ENCODE data around the gene DMGDH.

Gene DMGDH

GRCh38 chr5:78979909-78980308 lies 89.6 kb downstream of the DMGDH start:
- no peak overlapping the region for H3K4me3 ChIP-seq (ENCODE audit: low read depth, low read length)

- no peak overlapping the region for H3K4me3 ChIP-seq (ENCODE audit: low read depth, low read length)
Observed at GRCh38 chr5:78979117-78979742, 90.2 kb downstream of the DMGDH start.

- no peak overlapping the region for H3K4me3 ChIP-seq (ENCODE audit: low read depth, low read length)
Observed at GRCh38 chr5:78975035-78975434, 94.4 kb downstream of the DMGDH start.

DNA sequence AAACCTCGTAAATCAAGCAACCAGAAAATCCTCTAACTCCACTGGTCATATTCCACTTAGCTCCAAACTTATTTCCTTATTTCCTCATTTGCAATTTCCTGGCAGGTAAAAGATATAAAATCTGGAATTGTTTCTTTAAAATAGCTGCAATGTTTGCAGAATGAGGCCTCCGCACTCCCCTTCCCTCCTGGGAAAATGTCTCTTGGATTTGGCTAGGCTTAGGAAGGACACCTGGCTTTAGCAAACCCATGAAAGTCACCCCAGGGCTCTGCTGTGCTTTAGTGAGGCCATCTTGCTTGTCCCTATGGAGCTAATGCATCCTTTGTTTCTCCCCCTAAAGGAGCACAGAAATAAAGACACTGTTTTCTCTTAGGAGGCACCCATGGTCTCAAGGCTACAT lies 94.9 kb downstream of the DMGDH start:
- H3K4me3 ChIP-seq (ENCODE audit: low read depth, low read length), result no peak overlapping the region

DNA sequence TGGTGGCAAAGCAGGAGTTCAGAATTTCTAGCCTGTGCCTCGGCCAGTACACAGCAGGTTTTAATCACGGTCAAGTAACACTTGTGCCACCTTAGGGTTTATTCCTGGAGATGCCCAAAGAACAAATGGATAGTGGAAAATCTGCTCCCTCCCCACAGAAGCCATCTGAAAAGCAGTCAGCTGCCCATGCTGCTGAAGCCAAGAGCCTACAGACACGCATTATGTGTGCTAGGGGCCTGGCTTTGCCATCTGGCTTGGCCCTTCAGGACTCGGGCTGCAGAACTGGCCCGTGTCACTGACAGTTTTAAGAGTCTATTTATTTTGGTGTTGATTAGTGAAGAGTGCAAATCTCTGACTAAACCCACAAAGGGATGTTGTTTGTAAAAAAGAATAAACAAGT lies 95.5 kb downstream of the DMGDH start:
- H3K4me3 ChIP-seq (ENCODE audit: low read depth, low read length), result no peak overlapping the region

- H3K4me3 ChIP-seq (ENCODE audit: low read depth, low read length), result no peak overlapping the region
Observed at GRCh38 chr5:78972654-78973428, 96.6 kb downstream of the DMGDH start.

DNA sequence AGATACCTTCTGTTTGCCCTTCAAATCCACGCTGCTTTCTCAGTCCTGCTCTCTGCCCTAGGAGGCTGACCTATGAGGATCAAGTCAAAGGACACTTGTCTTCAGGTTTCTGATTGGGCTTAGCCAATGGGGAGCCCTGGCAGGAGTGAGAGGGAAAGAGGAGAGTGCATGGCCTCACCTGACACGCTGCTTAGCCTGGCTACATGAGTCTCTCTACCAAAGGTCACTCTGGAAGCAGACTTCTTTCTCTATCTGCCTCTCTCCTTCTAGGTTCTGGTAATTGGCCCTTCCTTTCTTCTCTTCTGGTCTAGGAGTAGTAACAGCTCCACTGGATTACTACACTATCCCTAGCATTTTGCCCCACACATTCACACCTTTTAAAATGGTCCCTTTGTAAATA lies 97.5 kb downstream of the DMGDH start:
- H3K4me3 ChIP-seq (ENCODE audit: low read depth, low read length), result no peak overlapping the region

DNA sequence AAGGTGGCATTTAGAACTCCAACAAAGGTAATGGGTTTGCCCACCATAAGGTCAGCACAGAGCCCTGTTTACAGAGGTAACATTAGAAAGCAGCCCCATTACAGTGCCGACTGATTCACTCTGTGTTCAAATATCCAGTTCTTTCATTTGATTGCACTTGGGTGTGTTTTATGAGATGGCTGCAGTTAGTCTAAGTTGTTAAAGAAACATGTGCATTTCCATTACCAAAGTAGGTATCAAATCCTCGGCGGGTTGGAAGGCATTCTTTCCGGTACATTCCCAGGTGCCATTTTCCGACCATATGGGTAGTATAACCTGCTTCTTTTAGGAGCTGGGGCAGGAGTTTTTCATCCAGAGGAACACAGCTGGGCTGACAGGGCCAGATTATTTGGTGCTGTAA lies 100.7 kb downstream of the DMGDH start:
- H3K4me3 ChIP-seq (ENCODE audit: low read depth, low read length), result no peak overlapping the region

DNA sequence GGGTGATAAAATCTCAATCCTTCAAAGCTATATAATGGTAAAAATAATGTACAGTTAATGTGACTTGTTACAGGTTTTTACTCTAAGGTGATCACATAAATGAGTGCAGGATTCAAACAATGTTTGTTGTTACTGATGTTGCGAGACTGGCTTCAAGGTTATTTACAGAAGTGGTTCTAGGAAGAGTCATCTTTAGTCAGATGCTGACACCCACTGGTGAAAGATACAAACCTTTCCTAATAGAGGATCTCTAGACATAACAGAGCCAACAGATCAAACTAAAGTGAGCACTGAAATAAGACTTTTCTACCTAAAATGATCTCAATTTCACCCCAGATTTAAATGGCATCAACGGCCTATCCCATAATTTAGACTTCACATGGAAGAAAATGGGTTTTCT lies 104.6 kb downstream of the DMGDH start:
- no peak overlapping the region for H3K4me3 ChIP-seq (ENCODE audit: low read depth, low read length)

DNA sequence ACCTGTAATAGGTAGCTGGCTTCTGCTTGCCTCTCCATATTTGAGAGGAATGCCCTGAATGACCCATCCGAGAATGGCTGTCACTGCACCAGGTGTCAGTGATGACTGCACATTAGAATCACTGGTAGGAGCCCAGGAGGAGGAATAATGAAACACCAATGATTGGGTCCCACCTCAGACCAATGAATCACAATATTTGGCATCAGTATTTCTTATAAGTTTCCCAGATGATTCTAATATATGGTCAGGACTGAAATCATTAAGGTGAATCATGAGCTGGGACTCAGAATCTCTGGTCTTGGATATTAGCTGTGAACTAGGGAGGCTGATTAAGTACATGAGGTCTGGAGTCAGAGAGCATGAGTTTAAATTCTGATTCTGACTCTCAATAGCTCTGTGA lies 107.7 kb downstream of the DMGDH start:
- no peak overlapping the region for H3K4me3 ChIP-seq (ENCODE audit: low read depth, low read length)

DNA sequence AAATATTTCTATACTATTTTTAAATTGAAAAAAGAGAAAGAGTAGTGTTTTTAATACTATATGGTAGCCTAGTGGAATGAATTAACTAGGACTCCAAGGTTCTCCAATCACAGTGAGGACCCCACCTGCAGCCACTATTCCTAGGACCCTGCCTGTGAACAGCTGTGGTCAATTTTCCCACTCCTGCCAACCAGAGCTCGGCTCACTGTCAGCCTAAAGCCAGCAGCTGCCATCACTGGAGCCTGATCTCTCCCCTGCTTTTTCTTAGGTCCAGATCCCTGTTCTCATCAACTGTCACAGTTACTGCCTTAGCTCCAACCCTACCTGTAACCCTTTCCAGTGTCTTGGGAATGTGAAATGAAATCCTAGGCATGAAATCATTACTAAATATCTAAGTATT lies 109.7 kb downstream of the DMGDH start:
- H3K4me3 ChIP-seq (ENCODE audit: low read depth, low read length), result no peak overlapping the region

DNA sequence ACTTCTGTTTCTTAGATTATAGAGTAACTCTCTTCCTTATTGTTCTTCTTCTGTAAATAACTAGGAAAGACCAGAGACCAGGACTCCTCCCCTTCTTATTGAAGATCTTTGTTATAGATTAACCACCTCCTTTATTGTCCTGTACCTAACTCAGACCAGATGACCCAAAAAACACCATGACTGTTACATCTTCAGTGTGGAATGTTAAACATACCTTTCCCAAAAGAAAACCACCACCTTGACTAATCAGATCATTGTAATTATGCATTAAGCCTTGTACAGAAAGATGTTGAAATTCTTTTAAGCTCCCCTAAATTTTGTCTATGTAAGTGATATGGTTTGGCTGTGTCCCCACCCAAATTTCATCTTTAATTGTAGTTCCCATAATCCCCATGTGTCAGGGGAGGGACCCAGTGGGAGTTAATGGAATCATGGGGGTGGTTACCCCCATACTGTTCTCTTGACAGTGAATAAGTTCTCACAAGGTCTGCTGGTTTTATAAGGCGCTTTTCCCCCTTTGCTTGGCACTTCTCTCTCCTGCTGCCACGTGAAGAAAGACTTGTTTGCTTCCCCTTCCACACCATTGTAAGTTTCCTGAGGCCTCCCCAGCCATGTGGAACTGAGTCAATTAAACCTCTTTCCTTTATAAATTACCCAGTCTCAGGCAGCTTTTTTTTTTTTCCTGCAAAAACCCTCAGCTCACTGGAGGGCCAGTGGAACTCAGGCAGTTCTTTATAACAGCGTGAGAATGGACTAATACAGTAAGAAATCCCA lies 110.6 kb downstream of the DMGDH start:
- no peak overlapping the region for H3K4me3 ChIP-seq (ENCODE audit: low read depth, low read length)

- H3K4me3 ChIP-seq (ENCODE audit: low read depth, low read length), result no peak overlapping the region
Observed at GRCh38 chr5:78956901-78957300, 112.6 kb downstream of the DMGDH start.

- H3K4me3 ChIP-seq (ENCODE audit: low read depth, low read length), result no peak overlapping the region
Observed at GRCh38 chr5:78953092-78953800, 116.2 kb downstream of the DMGDH start.

All from iPS-11a (cell line).